Smooth muscle cell (in vitro differentiated cells): ENCODE results near the gene NRARP. TPM values are rescaled to one million over a fixed set of nuclear protein-coding genes. Genes with fewer than 3 reads are reported as not detected.
"Not testable (repeated sequence)": the region's sequence is repeated elsewhere in the genome, so short reads cannot be mapped to it uniquely, and the experiment has no call there.

Experiments used
- DNase-seq: peaks from one replicate; lab custom pipeline; 2025; ENCODE audit not compliant: unreplicated experiment; lab: John Stamatoyannopoulos, UW
- H2AFZ ChIP-seq: fragments of 200-600 bp; sonication (generic); 2 replicates; pipeline ENCODE4 v1.6.0; 2016; ENCODE audit warnings: antibody characterized with exemption, low read depth, mild to moderate bottlenecking
- H3F3A ChIP-seq: fragments of 200-600 bp; sonication (generic); 2 replicates; pipeline ENCODE4 v1.6.0; 2017; ENCODE audit warnings: antibody characterized with exemption, low read depth
- H3K27ac ChIP-seq: fragments of 200-600 bp; sonication (generic); 2 replicates; pipeline ENCODE4 v1.5.1; 2016; ENCODE audit warnings: low read depth, mild to moderate bottlenecking
- H3K27me3 ChIP-seq: fragments of 200-600 bp; sonication (generic); 2 replicates; pipeline ENCODE4 v1.6.1; 2016; ENCODE audit warnings: low read depth, mild to moderate bottlenecking
- H3K36me3 ChIP-seq: fragments of 200-600 bp; sonication (generic); 2 replicates; pipeline ENCODE4 v1.5.1; 2016; ENCODE audit warnings: low read depth
- H3K4me1 ChIP-seq: fragments of 200-600 bp; sonication (generic); 2 replicates; pipeline ENCODE4 v1.5.1; 2016; ENCODE audit warnings: low read depth
- H3K4me2 ChIP-seq: fragments of 200-600 bp; sonication (generic); 2 replicates; pipeline ENCODE4 v1.6.0; 2016; ENCODE audit warnings: mild to moderate bottlenecking
- H3K4me3 ChIP-seq: fragments of 200-600 bp; sonication (generic); 2 replicates; pipeline ENCODE4 v1.5.1; 2016; ENCODE audit warnings: mild to moderate bottlenecking
- H3K79me2 ChIP-seq: fragments of 200-600 bp; sonication (generic); 2 replicates; pipeline ENCODE4 v1.6.0; 2016; ENCODE audit warnings: low read depth, mild to moderate bottlenecking
- H3K9ac ChIP-seq: fragments of 200-600 bp; sonication (generic); 2 replicates; pipeline ENCODE4 v1.6.0; 2016; ENCODE audit warnings: low read depth
- H3K9me3 ChIP-seq: fragments of 200-600 bp; sonication (generic); replicated peaks from 2 replicates; pipeline ENCODE4 v1.5.1; 2016; ENCODE audit warnings: low read depth
- H4K20me1 ChIP-seq: fragments of 200-600 bp; sonication (generic); 2 replicates; pipeline ENCODE4 v1.6.0; 2016; ENCODE audit warnings: low read depth
- CTCF ChIP-seq: fragments of 200-600 bp; sonication (generic); IDR thresholded peaks from 2 replicates; pipeline ENCODE4 v1.5.1; 2017; ENCODE audit warnings: borderline replicate concordance, mild to moderate bottlenecking, antibody characterized with exemption; ENCODE audit not compliant: insufficient read depth, poor library complexity, severe bottlenecking
- WGBS: methylation state at CpG from one replicate; pipeline ENCODE4 v1.1.7; 2016; ENCODE audit warnings: low lambda C conversion rate; 5-methylcytosine and 5-hydroxymethylcytosine counted together
- polyA plus RNA-seq: library from polyadenylated mRNA; unstranded; fragments of >200 nt; fragmentation: Nextera tagmentation; extraction: Ambion mirVana; gene quantifications from 2 replicates; pipeline ENCODE4 v1.2.1, GENCODE V29; 2016
- total RNA-seq: library from RNA; depleted of rRNA; stranded (reverse); fragments of >200 nt; gene quantifications from 2 replicates; pipeline ENCODE4 v1.2.3, GENCODE V29; 2014

The NRARP gene
- total and polyA plus RNA-seq, 2 experiments from 2014 or later: 3.0 to 3.7 TPM

GRCh38 chr9:137331929-137332328, 29.9 kb upstream of the NRARP start:
- H3K79me2 ChIP-seq: no peaks in the 10 kb centered on the region
- WGBS: 96% methylated on average over 9 of the region's 9 CpGs
- no peaks in the 10 kb centered on the region for H3K4me1 ChIP-seq
- no peaks in the 10 kb centered on the region for H3K27me3 ChIP-seq
- H2AFZ ChIP-seq: no peak overlapping the region
- DNase-seq: no peak
- H3K9ac ChIP-seq: no peak overlapping the region
- H3K27ac ChIP-seq: no peak overlapping the region
- H3K36me3 ChIP-seq: no peaks in the 10 kb centered on the region
- no peaks in the 10 kb centered on the region for H3K9me3 ChIP-seq
- no peaks in the 10 kb centered on the region for H4K20me1 ChIP-seq
- H3K4me3 ChIP-seq: no peak overlapping the region
- no peak overlapping the region for H3K4me2 ChIP-seq
- no peak for TF ChIP-seq CTCF
- H3F3A ChIP-seq: no peaks in the 10 kb centered on the region

GRCh38 chr9:137330689-137331088, 28.6 kb upstream of the NRARP start:
- no peak overlapping the region for H3K4me3 ChIP-seq
- no peaks in the 10 kb centered on the region for H3F3A ChIP-seq
- H3K27ac ChIP-seq: no peak overlapping the region
- no peaks in the 10 kb centered on the region for H3K9me3 ChIP-seq
- H4K20me1 ChIP-seq: no peaks in the 10 kb centered on the region
- no peak overlapping the region for H3K4me2 ChIP-seq
- no peaks in the 10 kb centered on the region for H3K79me2 ChIP-seq
- no peak overlapping the region for H2AFZ ChIP-seq
- 91% methylated on average over 6 of the region's 6 CpGs for WGBS
- no peak for TF ChIP-seq CTCF
- no peaks in the 10 kb centered on the region for H3K27me3 ChIP-seq
- no peak for DNase-seq
- H3K4me1 ChIP-seq: no peaks in the 10 kb centered on the region
- H3K9ac ChIP-seq: no peak overlapping the region
- no peaks in the 10 kb centered on the region for H3K36me3 ChIP-seq

GRCh38 chr9:137329590-137329989, 27.5 kb upstream of the NRARP start:
- not testable (repeated sequence) for DNase-seq, H3K9ac ChIP-seq, H3K4me2 ChIP-seq, H3K79me2 ChIP-seq, H3K9me3 ChIP-seq, H3K27me3 ChIP-seq, H3F3A ChIP-seq, H3K27ac ChIP-seq, H3K4me3 ChIP-seq, H4K20me1 ChIP-seq, H2AFZ ChIP-seq, H3K4me1 ChIP-seq, H3K36me3 ChIP-seq
- 53% methylated on average over 11 of the region's 26 CpGs for WGBS

- H3K9me3 ChIP-seq, DNase-seq, H3K9ac ChIP-seq, H4K20me1 ChIP-seq, H3K4me1 ChIP-seq, H3K36me3 ChIP-seq, H3K27me3 ChIP-seq, H3K4me3 ChIP-seq, H2AFZ ChIP-seq, H3F3A ChIP-seq, H3K79me2 ChIP-seq, H3K27ac ChIP-seq, H3K4me2 ChIP-seq: not testable (repeated sequence)
- 79% methylated on average over 8 of the region's 8 CpGs for WGBS
Observed at GRCh38 chr9:137327641-137328550, 25.8 kb upstream of the NRARP start.
